NCI-H460 (cell line): ENCODE data around the gene GMIP. TPM values are rescaled to one million over a fixed set of nuclear protein-coding genes. Genes with fewer than 3 reads are reported as not detected.
A peak's percentile ranks its signal among the peaks of the same experiment; 100 is the strongest.
"Not testable (repeated sequence)": the region's sequence is repeated elsewhere in the genome, so short reads cannot be mapped to it uniquely, and the experiment has no call there.

Experiments
- DNase-seq: peaks from one replicate; pipeline ENCODE4 v3.0.0-alpha.2; 2016; ENCODE audit warnings: low read depth; ENCODE audit errors: extremely low read depth
- polyA plus RNA-seq: library from polyadenylated mRNA; depleted of rRNA; stranded (reverse); fragments of >200 nt; gene quantifications from 2 replicates; pipeline ENCODE4 v1.2.3, GENCODE V29; 2014; cell fraction: nucleus; rRNA removed
- total RNA-seq: library from RNA; depleted of rRNA; stranded (reverse); fragments of >200 nt; shearing (Covaris generic); gene quantifications from 2 replicates; pipeline ENCODE4 v1.2.3, GENCODE V29; 2014; rRNA removed

GMIP gene
- total RNA-seq: 2.2 and 4.4 TPM in 2 replicates
- polyA plus RNA-seq: 4.1 and 8.3 TPM in 2 replicates

- peak; percentile 43 for DNase-seq
Measured at GRCh38 chr19:19643158-19644053, at the start of gene GMIP. Gene GMIP, minus strand, starts transcription at chr19:19643657. Its CDS starts 128 bp downstream, at chr19:19643529.

- no peak for DNase-seq
Measured at GRCh38 chr19:19691683-19692082, 48.2 kb upstream of the GMIP start.

DNA sequence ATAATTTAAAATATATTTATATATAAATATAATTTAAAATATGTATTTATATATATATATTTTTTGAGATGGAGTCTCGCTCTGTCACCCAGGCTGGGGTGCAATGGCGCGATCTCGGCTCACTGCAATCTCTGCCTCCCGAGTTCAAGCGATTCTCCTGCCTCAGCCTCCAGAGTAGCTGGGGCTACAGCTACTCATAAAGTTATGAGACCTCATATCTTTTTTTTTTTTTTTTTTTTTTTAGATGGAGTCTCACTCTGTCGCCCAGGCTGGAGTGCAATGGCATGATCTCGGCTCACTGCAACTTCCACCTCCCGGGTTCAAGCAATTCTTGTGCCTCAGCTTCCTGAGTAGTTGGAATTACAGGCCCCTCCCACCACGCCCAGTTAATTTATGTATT lies 45.6 kb upstream of the GMIP start:
- DNase-seq: not testable (repeated sequence)

- no peak for DNase-seq
Measured at GRCh38 chr19:19687090-19687489, 43.6 kb upstream of the GMIP start.

DNA sequence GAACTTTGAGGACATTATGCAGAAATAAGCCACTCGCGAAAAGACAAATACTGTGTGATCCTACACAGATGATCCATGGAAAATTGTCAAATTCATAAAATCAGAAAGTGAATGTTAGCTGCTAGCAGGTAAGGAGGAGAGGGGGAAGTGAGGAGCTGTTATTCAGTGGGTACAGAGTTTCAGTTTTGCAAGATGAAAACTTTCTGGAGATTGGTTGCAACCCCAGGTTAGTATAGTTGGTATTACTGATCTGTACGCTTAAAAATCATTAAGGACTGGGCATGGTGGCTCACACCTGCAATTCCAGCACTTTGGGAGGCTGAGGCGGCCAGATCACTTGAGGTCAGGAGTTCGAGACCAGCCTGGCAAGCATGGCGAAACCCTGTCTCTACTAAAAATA lies 43.1 kb upstream of the GMIP start:
- no peak for DNase-seq

- DNase-seq: not testable (repeated sequence)
Measured at GRCh38 chr19:19686119-19686518, 42.7 kb upstream of the GMIP start.

GRCh38 chr19:19679176-19680073 lies 36.0 kb upstream of the GMIP start:
- no peak for DNase-seq

DNA sequence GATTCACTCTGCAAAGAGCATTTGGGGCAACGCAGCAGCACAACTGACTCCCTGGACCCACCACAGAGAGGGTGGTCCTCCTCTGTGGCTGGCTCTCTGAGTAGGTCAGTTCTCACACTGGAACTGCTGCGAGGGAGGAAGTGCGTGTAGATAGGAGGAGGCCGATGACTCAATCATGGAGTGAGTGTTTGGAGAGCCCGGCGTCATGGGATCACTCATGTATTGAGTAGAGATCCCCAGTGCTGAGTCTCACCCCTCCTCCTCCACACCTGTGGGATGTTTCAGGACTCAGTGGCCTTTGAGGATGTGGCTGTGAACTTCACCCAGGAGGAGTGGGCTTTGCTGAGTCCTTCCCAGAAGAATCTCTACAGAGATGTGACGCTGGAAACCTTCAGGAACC lies 34.1 kb upstream of the GMIP start:
- no peak for DNase-seq

GRCh38 chr19:19674315-19674714 lies 30.9 kb upstream of the GMIP start:
- no peak for DNase-seq

GRCh38 chr19:19672816-19673215 lies 29.4 kb upstream of the GMIP start:
- DNase-seq: no peak

GRCh38 chr19:19670070-19670551 lies 26.7 kb upstream of the GMIP start:
- DNase-seq: no peak

- DNase-seq: peak; percentile 78
Measured at GRCh38 chr19:19668230-19669012, 25.0 kb upstream of the GMIP start, which contains the start of gene ZNF101. Gene ZNF101, plus strand, starts transcription at chr19:19668839. Its CDS starts 125 bp downstream, at chr19:19668964.

GRCh38 chr19:19665420-19665948 lies 22.0 kb upstream of the GMIP start:
- not testable (repeated sequence) for DNase-seq

GRCh38 chr19:19663256-19664120 lies 20.0 kb upstream of the GMIP start, which contains the start of gene ATP13A1:
Gene ATP13A1, minus strand, starts transcription at chr19:19663676. Its CDS starts 10 bp downstream, at chr19:19663666.
- peak; percentile 93 for DNase-seq

- no peak for DNase-seq
Measured at GRCh38 chr19:19662871-19663255, 19.4 kb upstream of the GMIP start.

- DNase-seq: no peak
Measured at GRCh38 chr19:19662344-19662743, 18.9 kb upstream of the GMIP start.

- DNase-seq: no peak
Measured at GRCh38 chr19:19661675-19662251, 18.3 kb upstream of the GMIP start.

- DNase-seq: no peak
Measured at GRCh38 chr19:19661141-19661674, 17.8 kb upstream of the GMIP start.
